Effector CD4-positive, alpha-beta T cell (primary cell): ENCODE measurements around the gene BICDL2.
"Not testable (repeated sequence)": the region's sequence is repeated elsewhere in the genome, so short reads cannot be mapped to it uniquely, and the experiment has no call there.

ENCODE experiments used
- DNase-seq: peaks from one replicate; pipeline ENCODE4 v3.0.0-alpha.2; 2020

Gene BICDL2

GRCh38 chr16:3065069-3065741 lies 28.5 kb upstream of the BICDL2 start, which contains the start of gene IL32:
TSS of gene IL32 (plus strand) at chr16:3065640. CDS start at chr16:3065812, 172 bp downstream.
- DNase-seq = peak; percentile 52

DNA sequence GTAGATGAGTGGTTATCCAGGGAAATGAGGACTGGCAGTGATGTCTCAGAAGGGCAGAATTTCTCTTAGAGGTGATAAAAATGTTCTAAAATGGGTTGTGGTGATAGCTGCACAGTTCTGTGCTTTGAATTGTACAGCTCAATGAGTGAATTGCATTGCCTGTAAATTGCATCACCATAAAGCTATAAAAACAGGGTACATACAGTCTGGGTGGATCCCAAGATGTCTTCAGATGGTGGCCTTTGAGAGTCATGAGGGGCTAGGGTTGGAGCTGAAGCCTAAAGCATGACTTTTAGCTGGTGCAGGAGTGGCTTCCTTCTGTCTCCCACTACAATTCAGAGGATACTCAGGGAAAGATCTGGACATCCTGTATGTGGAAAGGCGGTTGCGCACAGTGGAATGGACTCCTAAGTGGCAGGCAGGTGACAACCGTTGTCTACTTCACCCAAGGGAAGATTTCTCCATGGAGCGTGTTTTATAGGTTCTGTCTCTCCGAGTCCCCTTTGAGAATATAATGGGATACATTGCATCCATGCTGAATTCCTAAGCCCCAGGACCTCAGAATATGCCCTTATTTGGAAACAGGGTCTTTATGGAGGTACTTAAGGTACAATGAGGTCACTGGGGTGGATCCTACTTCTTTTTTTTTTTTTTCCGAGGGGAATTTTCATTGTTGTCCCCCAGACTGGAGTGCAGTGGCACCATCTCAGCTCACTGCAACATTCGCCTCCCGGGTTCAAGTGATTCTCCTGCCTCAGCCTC lies 27.1 kb upstream of the BICDL2 start:
- DNase-seq = no peak

DNA sequence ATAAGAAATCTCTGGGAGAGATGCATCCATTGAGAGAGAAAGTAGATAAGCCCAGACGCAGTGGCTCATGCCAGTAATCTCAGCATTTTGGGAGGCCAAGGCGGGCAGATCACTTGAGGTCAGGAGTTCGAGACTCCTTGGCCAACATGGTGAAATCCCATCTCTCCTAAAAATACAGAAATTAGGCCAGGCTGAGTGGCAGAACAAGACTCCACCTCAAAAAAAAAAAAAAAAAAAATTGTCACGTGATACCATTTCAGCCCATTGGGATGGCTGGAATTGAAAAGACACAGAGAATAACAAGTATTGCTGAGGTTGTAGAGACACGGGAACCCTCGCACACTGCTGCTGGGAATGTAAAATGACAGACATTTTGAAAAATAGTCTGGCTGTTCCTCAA lies 25.8 kb upstream of the BICDL2 start:
- no peak for DNase-seq

GRCh38 chr16:3060339-3061127 lies 23.8 kb upstream of the BICDL2 start:
- DNase-seq = no peak

DNA sequence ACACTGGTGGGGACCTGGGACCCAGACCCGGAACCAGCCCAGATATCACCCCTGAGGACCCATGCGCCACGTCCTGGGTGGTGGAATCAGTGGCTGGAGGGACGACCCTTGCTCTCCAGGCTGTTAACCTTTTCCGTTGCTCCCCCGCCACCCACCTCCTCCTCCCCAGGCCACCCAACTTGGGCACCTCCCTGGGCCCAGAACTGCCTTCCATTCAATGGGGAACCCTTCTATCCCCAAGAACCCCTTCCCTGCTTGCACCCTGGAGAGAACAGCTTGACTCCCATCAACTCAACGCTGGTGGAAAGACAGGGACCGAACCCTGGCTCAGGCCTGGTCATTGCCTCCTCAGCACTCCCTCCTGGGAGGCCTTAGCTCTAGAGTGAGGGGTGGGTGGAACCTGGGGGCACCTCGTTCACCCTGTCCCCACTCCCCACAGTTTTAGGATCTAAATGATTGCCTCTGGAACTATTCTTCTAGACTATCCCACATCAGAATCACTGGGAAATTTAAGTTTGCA lies 23.0 kb upstream of the BICDL2 start:
- no peak for DNase-seq

- DNase-seq = peak; percentile 80
These were observed 22.4 kb upstream of the BICDL2 start for GRCh38 chr16:3059041-3059722.

- peak; percentile 39 for DNase-seq
These were observed 21.6 kb upstream of the BICDL2 start for GRCh38 chr16:3058139-3059030.

DNA sequence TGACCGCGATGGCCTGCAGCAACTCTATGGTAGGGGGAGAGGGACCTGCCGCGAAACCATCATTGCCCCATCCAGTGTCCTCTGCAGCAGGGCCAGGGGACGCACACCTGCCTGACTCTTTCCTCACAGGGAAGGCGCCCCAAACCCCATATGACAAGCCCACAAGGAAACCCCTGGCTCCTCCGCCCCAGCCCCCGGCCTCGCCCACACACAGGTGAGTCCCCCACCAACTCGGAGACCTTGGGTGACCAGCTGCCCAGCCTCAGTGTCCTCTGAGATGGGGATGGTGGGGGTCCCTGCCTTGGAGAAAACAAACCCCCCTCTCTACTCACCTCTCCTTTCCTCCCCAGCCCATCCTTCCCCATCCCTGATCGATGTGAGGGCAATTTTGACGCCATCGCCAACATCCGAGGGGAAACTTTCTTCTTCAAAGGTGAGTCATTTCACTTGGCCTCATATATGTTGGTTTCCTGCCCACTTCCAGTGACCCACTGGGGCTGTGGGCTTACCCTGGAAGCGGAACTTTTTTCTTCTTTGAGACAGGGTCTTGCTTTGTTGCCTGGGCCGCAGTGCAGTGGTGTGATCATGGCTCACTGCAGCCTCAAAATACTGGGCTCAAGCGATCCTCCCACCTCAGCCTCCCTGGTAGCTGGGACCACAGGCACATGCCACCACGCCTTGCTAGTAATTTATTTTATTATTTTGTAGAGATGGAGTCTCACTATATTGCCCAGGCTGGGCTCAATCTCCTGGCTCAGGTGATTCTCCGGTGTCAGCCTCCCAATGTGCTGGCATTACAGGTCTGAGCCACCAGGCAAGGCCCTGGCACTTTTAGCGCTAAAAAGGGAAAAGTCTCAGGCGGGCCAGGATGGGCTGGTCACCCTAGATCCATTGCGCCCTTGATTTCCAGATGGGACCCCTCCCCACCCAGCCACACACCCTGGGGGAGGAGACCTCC lies 20.7 kb upstream of the BICDL2 start:
- DNase-seq = no peak

DNA sequence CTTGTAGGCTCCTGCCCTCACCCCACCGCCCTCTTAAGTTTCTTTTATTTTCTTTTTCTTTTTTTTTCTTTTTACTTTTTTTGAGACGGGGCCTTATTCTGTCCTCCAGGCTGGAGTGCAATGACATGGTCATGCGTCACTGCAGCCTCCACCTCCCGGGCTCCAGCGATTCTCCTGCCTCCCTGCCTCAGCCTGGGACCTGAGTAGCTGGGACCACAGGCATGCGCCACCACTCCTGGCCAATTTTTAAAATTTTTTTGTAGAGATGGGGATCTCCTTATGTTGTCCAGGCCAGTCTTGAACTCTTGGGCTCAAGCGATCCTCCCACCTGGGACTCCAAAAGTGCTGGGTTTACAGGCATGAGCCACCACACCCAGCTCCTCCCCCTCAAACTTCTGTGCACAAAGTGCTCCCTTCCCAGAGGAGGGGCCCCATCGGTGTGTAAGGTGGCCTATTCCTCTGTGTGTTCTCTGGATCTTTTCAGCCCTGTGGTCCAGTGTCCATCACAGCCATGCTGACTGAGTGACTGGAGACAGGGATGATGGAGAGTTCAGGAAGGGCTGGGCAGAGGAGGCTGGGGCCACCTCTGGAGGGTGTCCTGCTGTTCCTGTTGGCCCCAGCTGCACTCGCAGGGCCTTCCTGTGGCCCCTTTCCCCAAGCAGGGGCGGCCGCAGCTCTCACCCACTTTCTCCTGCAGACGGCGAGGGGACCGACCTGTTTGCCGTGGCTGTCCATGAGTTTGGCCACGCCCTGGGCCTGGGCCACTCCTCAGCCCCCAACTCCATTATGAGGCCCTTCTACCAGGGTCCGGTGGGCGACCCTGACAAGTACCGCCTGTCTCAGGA lies 19.8 kb upstream of the BICDL2 start:
- no peak for DNase-seq

DNA sequence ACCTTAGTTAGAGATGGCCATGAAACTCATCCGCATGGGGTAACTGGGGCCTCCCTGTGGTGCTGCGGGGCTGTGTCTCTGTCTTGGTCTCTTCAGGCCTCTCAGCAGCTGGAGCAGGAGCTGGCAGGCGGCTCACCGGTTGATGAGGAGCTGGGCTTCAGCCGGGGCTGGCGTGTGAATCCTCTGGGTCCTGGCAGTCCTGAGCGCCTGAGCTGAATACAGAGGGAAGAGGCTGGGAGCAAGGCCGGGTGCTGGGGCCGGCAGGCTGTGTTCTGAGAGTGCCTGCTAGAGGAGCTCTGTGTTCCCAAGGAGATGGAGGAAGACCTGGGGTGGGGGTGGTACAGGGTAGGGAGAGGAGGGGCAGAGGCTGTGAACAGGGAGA lies 19.0 kb upstream of the BICDL2 start:
- not testable (repeated sequence) for DNase-seq

DNA sequence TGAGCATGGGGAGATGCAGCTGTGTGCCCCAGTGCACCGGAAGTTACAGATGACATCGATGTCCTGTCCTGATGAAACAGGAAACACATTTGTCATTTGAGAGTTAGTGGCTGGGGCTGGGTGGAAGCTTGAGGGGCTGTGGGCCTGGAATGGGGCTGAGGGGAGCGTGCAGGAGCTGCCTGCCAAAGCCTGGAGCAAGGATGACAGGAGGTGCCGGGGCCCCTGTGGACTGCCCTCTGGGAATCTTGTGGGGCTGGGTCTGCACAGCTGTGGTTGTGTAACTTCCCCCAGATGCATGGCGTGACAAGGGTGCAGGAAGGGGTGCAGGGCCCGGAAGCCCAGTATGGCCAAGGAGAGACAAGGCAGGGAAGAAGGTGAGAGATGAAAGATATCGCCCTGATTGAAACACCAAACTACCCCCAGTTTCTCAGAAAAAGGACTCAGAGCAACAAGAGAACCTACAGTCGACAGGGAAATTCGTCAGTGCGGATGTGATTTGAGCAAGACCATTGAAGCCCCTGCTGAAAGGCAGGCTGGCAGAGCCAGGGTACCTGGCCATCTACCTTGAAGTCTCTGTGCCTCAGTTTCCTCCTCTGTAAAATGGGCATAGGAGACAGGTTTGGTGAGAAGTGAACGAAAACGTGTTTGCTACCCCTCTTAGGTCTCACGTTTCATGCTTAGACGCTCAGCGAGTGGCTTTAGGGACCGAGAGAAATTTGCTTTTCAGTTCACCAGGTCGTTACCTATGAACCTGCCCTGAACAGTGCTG lies 18.4 kb upstream of the BICDL2 start:
- no peak for DNase-seq

GRCh38 chr16:3053330-3053710 lies 16.6 kb upstream of the BICDL2 start:
- DNase-seq = not testable (repeated sequence)

GRCh38 chr16:3052571-3053329 lies 16.0 kb upstream of the BICDL2 start:
- not testable (repeated sequence) for DNase-seq

DNA sequence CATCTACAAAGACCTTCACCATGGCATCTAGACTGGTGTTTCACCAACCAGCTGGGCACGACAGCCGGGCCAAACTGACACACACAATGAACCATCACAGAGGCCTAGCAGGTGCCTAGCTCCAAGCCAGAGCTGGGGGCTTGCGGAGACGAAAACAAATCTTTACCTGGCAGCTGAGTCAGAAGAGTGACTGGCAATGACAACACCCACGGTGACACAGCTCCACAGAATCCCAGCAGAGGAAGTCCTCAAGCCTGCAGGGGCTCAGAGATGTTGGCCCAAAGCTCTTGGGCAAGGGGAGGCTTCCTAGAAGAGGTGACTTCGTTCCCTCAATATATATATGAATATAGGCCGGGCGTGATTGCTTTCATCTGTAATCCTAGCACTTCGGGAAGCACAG lies 14.8 kb upstream of the BICDL2 start:
- DNase-seq = no peak

- DNase-seq = no peak
These were observed 14.3 kb upstream of the BICDL2 start for GRCh38 chr16:3051009-3051408.

DNA sequence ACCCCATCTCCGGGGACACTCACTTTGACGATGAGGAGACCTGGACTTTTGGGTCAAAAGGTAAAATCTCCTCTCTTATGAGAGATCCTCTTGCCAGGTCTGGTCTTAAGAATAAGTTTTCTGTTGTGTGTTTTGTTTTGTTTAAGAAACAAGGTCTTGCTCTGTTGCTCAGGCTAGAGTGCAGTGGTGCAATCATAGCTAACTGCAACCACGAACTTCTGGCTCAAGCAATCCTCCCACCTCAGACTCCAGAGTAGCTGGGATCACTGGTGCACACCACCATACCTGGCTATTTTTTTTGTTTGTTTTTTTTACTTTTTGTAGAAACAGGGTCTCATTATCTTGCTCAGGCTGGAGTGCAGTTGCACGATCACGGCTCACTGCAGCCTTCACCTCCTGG lies 13.7 kb upstream of the BICDL2 start:
- no peak for DNase-seq

- no peak for DNase-seq
These were observed 13.3 kb upstream of the BICDL2 start for GRCh38 chr16:3049921-3050481.

DNA sequence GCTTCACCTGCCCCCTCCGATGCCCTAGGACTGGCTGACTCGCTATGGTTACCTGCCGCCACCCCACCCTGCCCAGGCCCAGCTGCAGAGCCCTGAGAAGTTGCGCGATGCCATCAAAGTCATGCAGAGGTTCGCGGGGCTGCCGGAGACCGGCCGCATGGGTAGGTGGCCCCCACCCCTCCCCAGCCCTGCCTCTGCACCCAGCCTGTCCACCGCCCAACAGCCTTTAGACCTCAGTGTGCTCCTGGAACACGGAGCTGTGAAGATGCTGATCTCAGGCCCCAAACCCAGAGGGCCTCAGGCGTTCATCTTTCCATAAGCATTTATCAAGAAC lies 10.6 kb upstream of the BICDL2 start:
- DNase-seq = no peak
